ENCODE data around the gene POLR3GL.

POLR3GL gene

GRCh38 chr1:145980457-145980994, 16.0 kb downstream of the POLR3GL start:
- FAIRE-seq (no peak), DNase-seq (ENCODE audit: insufficient read length, low spot score) (no peak)
- TF ChIP-seq POLR2AphosphoS5 (IDR thresholded peaks at IDR 0.05; ENCODE audit: low read depth, low read length) (no peak), PAX5 (IDR thresholded peaks at IDR 0.05; ENCODE audit: insufficient read depth, low read length, severe bottlenecking) (no peak), POLR2A (IDR thresholded peaks at IDR 0.05; ENCODE audit: low read depth, low read length) (no peak), TAF1 (IDR thresholded peaks at IDR 0.05; ENCODE audit: low read depth, low read length) (no peak), POU2F2 (IDR thresholded peaks at IDR 0.05; ENCODE audit: low read depth, low read length) (no peak), SPI1 (IDR thresholded peaks at IDR 0.05; ENCODE audit: low read depth, low read length) (no peak)

GRCh38 chr1:145982010-145982723, 17.7 kb downstream of the POLR3GL start:
- no peak for DNase-seq (ENCODE audit: insufficient read length, low spot score)
- FAIRE-seq = no peak
- TF ChIP-seq PAX5 (IDR thresholded peaks at IDR 0.05; ENCODE audit: insufficient read depth, low read length, severe bottlenecking) (no peak), POLR2AphosphoS5 (IDR thresholded peaks at IDR 0.05; ENCODE audit: low read depth, low read length) (no peak), SPI1 (IDR thresholded peaks at IDR 0.05; ENCODE audit: low read depth, low read length) (no peak), POU2F2 (IDR thresholded peaks at IDR 0.05; ENCODE audit: low read depth, low read length) (no peak), TAF1 (IDR thresholded peaks at IDR 0.05; ENCODE audit: low read depth, low read length) (no peak), POLR2A (IDR thresholded peaks at IDR 0.05; ENCODE audit: low read depth, low read length) (no peak)

- no peak for FAIRE-seq
- DNase-seq (ENCODE audit: insufficient read length, low spot score) = no peak
- TF ChIP-seq PAX5 (IDR thresholded peaks at IDR 0.05; ENCODE audit: insufficient read depth, low read length, severe bottlenecking) (no peak), SPI1 (IDR thresholded peaks at IDR 0.05; ENCODE audit: low read depth, low read length) (peak; percentile 92)
These were observed 18.8 kb downstream of the POLR3GL start for GRCh38 chr1:145983206-145983675.

- no peak for DNase-seq (ENCODE audit: insufficient read length, low spot score)
- no peak for TF ChIP-seq POLR2AphosphoS5 (IDR thresholded peaks at IDR 0.05; ENCODE audit: low read depth, low read length)
- TF ChIP-seq SPI1 (IDR thresholded peaks at IDR 0.05; ENCODE audit: low read depth, low read length) = no peak
- no peak for TF ChIP-seq POU2F2 (IDR thresholded peaks at IDR 0.05; ENCODE audit: low read depth, low read length)
- no peak for TF ChIP-seq TAF1 (IDR thresholded peaks at IDR 0.05; ENCODE audit: low read depth, low read length)
- no peak for TF ChIP-seq PAX5 (IDR thresholded peaks at IDR 0.05; ENCODE audit: insufficient read depth, low read length, severe bottlenecking)
- TF ChIP-seq POLR2A (IDR thresholded peaks at IDR 0.05; ENCODE audit: low read depth, low read length) = no peak
- FAIRE-seq = no peak
These were observed 19.7 kb downstream of the POLR3GL start for GRCh38 chr1:145983960-145984830.

GRCh38 chr1:145985129-145985501, 20.6 kb downstream of the POLR3GL start:
- no peak for FAIRE-seq
- DNase-seq (ENCODE audit: insufficient read length, low spot score) = no peak
- TF ChIP-seq PAX5 (IDR thresholded peaks at IDR 0.05; ENCODE audit: insufficient read depth, low read length, severe bottlenecking) = no peak
- TF ChIP-seq POLR2AphosphoS5 (IDR thresholded peaks at IDR 0.05; ENCODE audit: low read depth, low read length) = no peak
- no peak for TF ChIP-seq SPI1 (IDR thresholded peaks at IDR 0.05; ENCODE audit: low read depth, low read length)
- no peak for TF ChIP-seq POU2F2 (IDR thresholded peaks at IDR 0.05; ENCODE audit: low read depth, low read length)
- TF ChIP-seq TAF1 (IDR thresholded peaks at IDR 0.05; ENCODE audit: low read depth, low read length) = no peak
- TF ChIP-seq POLR2A (IDR thresholded peaks at IDR 0.05; ENCODE audit: low read depth, low read length) = no peak

- FAIRE-seq = no peak
- DNase-seq (ENCODE audit: insufficient read length, low spot score) = no peak
- TF ChIP-seq POLR2A (IDR thresholded peaks at IDR 0.05; ENCODE audit: low read depth, low read length) (no peak), PAX5 (IDR thresholded peaks at IDR 0.05; ENCODE audit: insufficient read depth, low read length, severe bottlenecking) (no peak), POLR2AphosphoS5 (IDR thresholded peaks at IDR 0.05; ENCODE audit: low read depth, low read length) (no peak), TAF1 (IDR thresholded peaks at IDR 0.05; ENCODE audit: low read depth, low read length) (no peak)
These were observed 21.3 kb downstream of the POLR3GL start for GRCh38 chr1:145985502-145986439.

- TF ChIP-seq PAX5 (IDR thresholded peaks at IDR 0.05; ENCODE audit: insufficient read depth, low read length, severe bottlenecking) (no peak), POLR2A (IDR thresholded peaks at IDR 0.05; ENCODE audit: low read depth, low read length) (no peak), POLR2AphosphoS5 (IDR thresholded peaks at IDR 0.05; ENCODE audit: low read depth, low read length) (no peak), POU2F2 (IDR thresholded peaks at IDR 0.05; ENCODE audit: low read depth, low read length) (no peak), TAF1 (IDR thresholded peaks at IDR 0.05; ENCODE audit: low read depth, low read length) (no peak), SPI1 (IDR thresholded peaks at IDR 0.05; ENCODE audit: low read depth, low read length) (no peak)
- no peak for DNase-seq (ENCODE audit: insufficient read length, low spot score)
- no peak for FAIRE-seq
These were observed 22.1 kb downstream of the POLR3GL start for GRCh38 chr1:145986551-145986950.

GRCh38 chr1:145987926-145988325, 23.4 kb downstream of the POLR3GL start:
- FAIRE-seq = no peak
- DNase-seq (ENCODE audit: insufficient read length, low spot score) = no peak
- TF ChIP-seq POLR2A (IDR thresholded peaks at IDR 0.05; ENCODE audit: low read depth, low read length) (no peak), TAF1 (IDR thresholded peaks at IDR 0.05; ENCODE audit: low read depth, low read length) (no peak), PAX5 (IDR thresholded peaks at IDR 0.05; ENCODE audit: insufficient read depth, low read length, severe bottlenecking) (no peak), POU2F2 (IDR thresholded peaks at IDR 0.05; ENCODE audit: low read depth, low read length) (no peak), SPI1 (IDR thresholded peaks at IDR 0.05; ENCODE audit: low read depth, low read length) (no peak), POLR2AphosphoS5 (IDR thresholded peaks at IDR 0.05; ENCODE audit: low read depth, low read length) (no peak)

Data from GM12891 (cell line).